ENCODE measurements around the gene MYO5A.
A peak's percentile ranks its signal among the peaks of the same experiment; 100 is the strongest.

The MYO5A gene

GRCh38 chr15:52370010-52370409, 158.7 kb downstream of the MYO5A start:
- TF ChIP-seq, protein P1, sequence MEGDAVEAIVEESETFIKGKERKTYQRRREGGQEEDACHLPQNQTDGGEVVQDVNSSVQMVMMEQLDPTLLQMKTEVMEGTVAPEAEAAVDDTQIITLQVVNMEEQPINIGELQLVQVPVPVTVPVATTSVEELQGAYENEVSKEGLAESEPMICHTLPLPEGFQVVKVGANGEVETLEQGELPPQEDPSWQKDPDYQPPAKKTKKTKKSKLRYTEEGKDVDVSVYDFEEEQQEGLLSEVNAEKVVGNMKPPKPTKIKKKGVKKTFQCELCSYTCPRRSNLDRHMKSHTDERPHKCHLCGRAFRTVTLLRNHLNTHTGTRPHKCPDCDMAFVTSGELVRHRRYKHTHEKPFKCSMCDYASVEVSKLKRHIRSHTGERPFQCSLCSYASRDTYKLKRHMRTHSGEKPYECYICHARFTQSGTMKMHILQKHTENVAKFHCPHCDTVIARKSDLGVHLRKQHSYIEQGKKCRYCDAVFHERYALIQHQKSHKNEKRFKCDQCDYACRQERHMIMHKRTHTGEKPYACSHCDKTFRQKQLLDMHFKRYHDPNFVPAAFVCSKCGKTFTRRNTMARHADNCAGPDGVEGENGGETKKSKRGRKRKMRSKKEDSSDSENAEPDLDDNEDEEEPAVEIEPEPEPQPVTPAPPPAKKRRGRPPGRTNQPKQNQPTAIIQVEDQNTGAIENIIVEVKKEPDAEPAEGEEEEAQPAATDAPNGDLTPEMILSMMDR (IDR thresholded peaks at IDR 0.05; ENCODE audit: extremely low read depth, missing control alignments), result no peak
- DNase-seq (ENCODE audit: low spot score), result peak; percentile 22

GRCh38 chr15:52369455-52369854, 159.2 kb downstream of the MYO5A start:
- DNase-seq (ENCODE audit: low spot score), result no peak
- TF ChIP-seq, protein P1 (IDR thresholded peaks at IDR 0.05; ENCODE audit: extremely low read depth, missing control alignments), result no peak

- no peak for DNase-seq (ENCODE audit: low spot score)
- TF ChIP-seq, protein P1 (IDR thresholded peaks at IDR 0.05; ENCODE audit: extremely low read depth, missing control alignments), result no peak
Observed at GRCh38 chr15:52369030-52369429, 159.7 kb downstream of the MYO5A start.

GRCh38 chr15:52368402-52368801, 160.3 kb downstream of the MYO5A start:
- no peak for DNase-seq (ENCODE audit: low spot score)
- TF ChIP-seq, protein P1 (IDR thresholded peaks at IDR 0.05; ENCODE audit: extremely low read depth, missing control alignments), result no peak

DNA sequence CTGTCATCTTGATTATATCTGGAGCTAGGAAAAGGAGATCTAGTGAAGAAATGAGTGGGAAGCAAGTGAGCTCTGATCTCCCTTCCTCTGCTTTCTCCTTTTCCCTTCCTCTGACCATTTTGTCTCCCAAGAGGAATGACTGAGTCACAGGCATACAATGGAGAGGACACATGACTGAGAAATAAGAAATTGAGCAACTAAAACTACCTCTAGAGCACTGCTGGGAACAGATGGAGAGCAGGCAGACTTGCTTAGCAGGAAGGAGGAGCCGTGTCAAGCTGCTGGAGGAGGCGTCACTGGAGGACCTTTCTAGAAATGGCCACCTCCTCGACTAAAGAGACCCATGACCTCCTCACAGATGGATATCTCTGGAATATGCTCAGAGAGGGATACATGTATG, 166.2 kb downstream of the MYO5A start:
- TF ChIP-seq, protein P1 (IDR thresholded peaks at IDR 0.05; ENCODE audit: extremely low read depth, missing control alignments), result no peak
- no peak for DNase-seq (ENCODE audit: low spot score)

DNA sequence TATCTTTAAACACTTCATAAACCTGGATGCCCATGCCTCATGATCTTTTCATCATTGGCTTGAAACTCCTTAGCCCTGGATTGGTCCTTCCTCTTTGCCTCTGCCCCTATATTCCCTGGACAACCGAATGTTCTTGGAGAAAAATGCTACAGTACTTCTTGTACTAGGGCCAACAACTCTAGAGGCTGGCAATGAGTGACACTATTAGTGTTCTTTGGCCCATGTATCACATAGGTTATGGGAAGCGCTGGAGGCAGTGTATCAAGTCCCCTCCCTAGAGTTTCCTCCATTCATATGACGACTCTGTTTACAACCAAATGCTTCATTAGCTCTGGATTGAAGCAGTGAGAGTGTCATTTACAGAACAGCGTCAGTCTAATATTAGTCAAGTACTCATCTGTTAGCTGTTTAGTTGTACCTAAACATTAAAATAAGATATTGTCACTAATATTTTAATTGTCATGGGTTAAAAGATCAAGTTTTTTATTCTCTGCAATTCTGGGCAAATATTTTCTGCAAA, 166.6 kb downstream of the MYO5A start:
- TF ChIP-seq, protein P1 (IDR thresholded peaks at IDR 0.05; ENCODE audit: extremely low read depth, missing control alignments), result no peak
- no peak for DNase-seq (ENCODE audit: low spot score)

- DNase-seq (ENCODE audit: low spot score), result no peak
- TF ChIP-seq, protein P1 (IDR thresholded peaks at IDR 0.05; ENCODE audit: extremely low read depth, missing control alignments), result no peak
Observed at GRCh38 chr15:52361494-52361893, 167.2 kb downstream of the MYO5A start.

Data from GM20000 (cell line).